ENCODE data around the gene TMEM238L.

The TMEM238L gene

GRCh38 chr17:10754109-10754508 lies 49.8 kb downstream of the TMEM238L start:
- Histone ChIP-seq H3K9ac (no peak overlapping the region), H3K4me3 (no peak overlapping the region), H3K27me3 (no peaks in the 10 kb centered on the region)

DNA sequence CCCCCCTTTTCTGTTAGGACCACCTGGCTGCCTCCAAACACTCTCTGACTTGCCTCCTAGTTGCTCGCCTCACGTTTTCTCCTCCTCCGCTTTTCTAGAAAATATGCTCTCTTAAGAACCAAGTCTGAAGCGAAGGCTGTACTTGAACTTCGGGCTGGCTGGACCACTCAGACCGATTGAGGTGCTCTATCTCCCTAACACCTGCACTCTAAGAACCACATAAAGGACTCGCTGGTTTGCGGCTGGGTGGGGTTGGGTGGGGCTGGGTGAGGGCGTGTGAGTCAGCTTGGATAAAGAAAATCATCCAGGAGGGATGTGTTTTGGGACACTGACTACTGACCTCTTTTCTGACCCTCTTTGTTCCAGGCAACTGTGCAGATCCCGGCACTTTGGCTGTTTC lies 51.2 kb downstream of the TMEM238L start:
- Histone ChIP-seq H3K27ac (no peak overlapping the region), H3K27me3 (no peaks in the 10 kb centered on the region), H3K9ac (no peak overlapping the region), H3K9me3 (no peaks in the 10 kb centered on the region), H3K36me3 (no peaks in the 10 kb centered on the region), H4K20me1 (no peaks in the 10 kb centered on the region), H3K4me3 (no peak overlapping the region), H3K4me2 (no peak overlapping the region), H3K4me1 (no peaks in the 10 kb centered on the region)
- no peak for TF ChIP-seq Cebpa-rat (IDR thresholded peaks at IDR 0.05)

More at GRCh38 chr17:10754109-10754508, 49.8 kb downstream of the TMEM238L start:
- TF ChIP-seq Cebpa-rat (IDR thresholded peaks at IDR 0.05): no peak
- Histone ChIP-seq H4K20me1 (no peaks in the 10 kb centered on the region), H3K9me3 (no peaks in the 10 kb centered on the region), H3K27ac (no peak overlapping the region), H3K4me1 (no peaks in the 10 kb centered on the region), H3K36me3 (no peaks in the 10 kb centered on the region), H3K4me2 (no peak overlapping the region)

GRCh38 chr17:10751563-10751962 lies 52.3 kb downstream of the TMEM238L start:
- TF ChIP-seq Cebpa-rat (IDR thresholded peaks at IDR 0.05): no peak
- H3K27ac ChIP-seq: no peak overlapping the region
- H3K4me3 ChIP-seq: no peak overlapping the region
- no peak overlapping the region for H3K9ac ChIP-seq
- no peaks in the 10 kb centered on the region for H3K9me3 ChIP-seq
- H3K4me1 ChIP-seq: no peaks in the 10 kb centered on the region
- H3K27me3 ChIP-seq: no peaks in the 10 kb centered on the region
- H4K20me1 ChIP-seq: no peaks in the 10 kb centered on the region
- no peaks in the 10 kb centered on the region for H3K36me3 ChIP-seq
- H3K4me2 ChIP-seq: no peak overlapping the region

DNA sequence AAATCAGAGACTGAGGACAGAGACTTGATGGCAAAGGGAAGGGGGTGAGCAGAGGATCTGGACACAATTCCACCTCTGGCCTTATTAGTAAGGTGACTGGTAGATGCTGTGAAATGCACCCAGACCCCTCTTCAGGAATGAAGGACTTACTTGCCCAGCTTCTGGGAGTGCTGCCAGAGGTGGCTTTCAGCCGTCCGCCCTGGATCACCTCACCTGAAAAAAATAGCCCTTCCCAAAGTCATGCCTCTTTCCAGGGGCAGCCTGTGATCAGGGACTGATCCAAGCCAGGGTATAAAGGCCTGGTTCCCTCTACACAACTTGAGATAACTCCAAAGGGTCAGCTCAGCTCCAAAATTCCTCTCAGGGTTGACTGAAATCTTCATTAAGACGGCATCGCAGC lies 53.7 kb downstream of the TMEM238L start:
- Histone ChIP-seq H3K4me1 (peaks cover 3% of the 10 kb centered on the region), H3K9me3 (no peaks in the 10 kb centered on the region), H3K4me2 (no peak overlapping the region), H3K4me3 (no peak overlapping the region), H4K20me1 (no peaks in the 10 kb centered on the region), H3K27ac (no peak overlapping the region), H3K27me3 (no peaks in the 10 kb centered on the region), H3K36me3 (no peaks in the 10 kb centered on the region), H3K9ac (no peak overlapping the region)
- no peak for TF ChIP-seq Cebpa-rat (IDR thresholded peaks at IDR 0.05)

- Histone ChIP-seq H4K20me1 (no peaks in the 10 kb centered on the region), H3K27ac (no peak overlapping the region), H3K9me3 (no peaks in the 10 kb centered on the region), H3K36me3 (no peaks in the 10 kb centered on the region), H3K4me3 (no peak overlapping the region), H3K4me1 (peaks cover 16% of the 10 kb centered on the region), H3K4me2 (no peak overlapping the region), H3K9ac (no peak overlapping the region), H3K27me3 (no peaks in the 10 kb centered on the region)
- TF ChIP-seq Cebpa-rat (IDR thresholded peaks at IDR 0.05): no peak
Measured at GRCh38 chr17:10748531-10749181, 55.2 kb downstream of the TMEM238L start.

GRCh38 chr17:10745231-10745630 lies 58.7 kb downstream of the TMEM238L start:
- Histone ChIP-seq H3K27ac (no peak overlapping the region; the same call in 1 of the 2 replicates), H3K36me3 (no peaks in the 10 kb centered on the region), H3K4me3 (no peak overlapping the region), H3K27me3 (no peaks in the 10 kb centered on the region), H3K9ac (no peak overlapping the region), H3K4me1 (peaks cover 16% of the 10 kb centered on the region), H4K20me1 (no peaks in the 10 kb centered on the region), H3K4me2 (peak overlapping the region; percentile 59), H3K9me3 (no peaks in the 10 kb centered on the region)
- no peak for TF ChIP-seq Cebpa-rat (IDR thresholded peaks at IDR 0.05)

Data from BLaER1 (cell line).